ENCODE data around the gene MLEC.
A peak's percentile ranks its signal among the peaks of the same experiment; 100 is the strongest.
"Not testable (repeated sequence)": the region's sequence is repeated elsewhere in the genome, so short reads cannot be mapped to it uniquely, and the experiment has no call there.

MLEC gene

DNA sequence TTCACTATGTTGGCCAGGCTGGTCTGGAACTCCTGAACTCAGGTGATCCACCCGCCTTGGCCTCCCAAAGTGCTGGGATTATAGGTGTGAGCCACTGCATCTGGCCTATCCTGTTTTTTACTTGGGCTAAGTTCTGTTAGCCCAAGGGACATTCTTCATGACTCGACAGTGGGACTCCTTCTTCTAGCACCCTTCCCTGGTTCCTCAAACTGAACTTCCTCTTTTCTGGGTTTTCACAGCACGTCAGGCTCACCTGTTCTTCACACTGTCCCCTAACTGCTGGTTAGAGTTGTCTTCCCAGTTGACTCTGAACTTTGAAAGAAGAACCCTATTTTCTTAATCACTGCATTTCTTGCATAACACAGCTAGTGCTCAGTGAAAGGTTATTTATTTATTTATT lies 24.1 kb upstream of the MLEC start:
- no peak for DNase-seq (ENCODE audit: low spot score)

DNA sequence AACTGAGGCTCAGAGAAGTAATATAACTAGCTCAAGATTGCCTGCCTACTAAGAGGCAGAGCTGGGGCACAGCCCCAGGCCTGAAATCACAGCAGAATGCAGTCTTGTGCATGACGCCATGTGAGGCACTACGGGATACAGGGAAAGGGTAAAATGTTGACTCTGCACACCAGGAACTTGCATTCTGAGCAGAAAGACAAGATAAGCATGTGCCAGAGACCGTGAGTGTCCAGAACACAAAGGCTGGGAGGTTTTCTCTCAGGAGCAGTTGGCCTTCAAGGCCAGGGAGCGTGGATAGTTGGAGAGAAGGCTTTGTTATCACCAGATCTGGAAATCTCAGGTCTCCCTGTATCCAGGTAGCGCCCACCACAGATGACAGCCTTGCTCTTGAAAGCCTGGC lies 23.2 kb upstream of the MLEC start:
- no peak for DNase-seq (ENCODE audit: low spot score)

- DNase-seq (ENCODE audit: low spot score) = no peak
These were observed 20.2 kb upstream of the MLEC start for GRCh38 chr12:120666571-120667390.

DNA sequence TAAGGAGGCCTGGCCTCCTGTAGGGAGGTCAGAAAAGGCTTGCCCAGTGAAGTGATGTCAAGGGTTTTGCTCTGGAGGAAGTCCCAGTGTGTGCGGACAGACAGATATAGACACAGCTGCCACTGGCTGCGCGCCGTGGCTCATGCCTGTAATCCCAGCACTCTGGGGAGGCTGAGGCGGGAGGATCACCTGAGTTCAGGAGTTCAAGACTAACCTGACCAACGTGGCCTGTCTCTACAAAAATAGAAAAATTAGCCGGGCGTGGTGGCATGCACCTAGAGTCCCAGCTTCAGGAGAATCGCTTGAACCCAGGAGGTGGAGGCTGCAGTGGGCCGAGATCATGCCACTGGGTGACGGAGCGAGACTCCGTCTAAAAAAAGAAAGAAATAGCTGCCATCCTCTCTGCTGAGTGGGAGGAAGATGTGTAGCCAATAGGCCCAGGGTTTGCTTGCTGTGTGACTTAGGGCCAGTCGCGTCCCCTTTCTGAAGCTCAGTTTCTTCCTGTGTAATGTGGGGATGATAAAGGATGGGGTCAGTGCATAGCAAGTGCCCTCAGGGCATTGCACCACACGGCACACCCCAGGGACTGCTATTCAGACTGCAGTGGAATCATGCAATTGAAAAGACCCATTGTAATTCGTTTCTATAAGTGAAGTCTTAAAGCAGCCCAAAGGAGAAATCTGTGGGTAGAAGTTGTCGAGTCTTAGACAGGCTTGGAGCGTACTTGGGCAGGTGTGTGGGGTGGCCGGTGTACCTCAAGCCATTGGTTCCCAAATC lies 18.7 kb upstream of the MLEC start:
- no peak for DNase-seq (ENCODE audit: low spot score)

DNA sequence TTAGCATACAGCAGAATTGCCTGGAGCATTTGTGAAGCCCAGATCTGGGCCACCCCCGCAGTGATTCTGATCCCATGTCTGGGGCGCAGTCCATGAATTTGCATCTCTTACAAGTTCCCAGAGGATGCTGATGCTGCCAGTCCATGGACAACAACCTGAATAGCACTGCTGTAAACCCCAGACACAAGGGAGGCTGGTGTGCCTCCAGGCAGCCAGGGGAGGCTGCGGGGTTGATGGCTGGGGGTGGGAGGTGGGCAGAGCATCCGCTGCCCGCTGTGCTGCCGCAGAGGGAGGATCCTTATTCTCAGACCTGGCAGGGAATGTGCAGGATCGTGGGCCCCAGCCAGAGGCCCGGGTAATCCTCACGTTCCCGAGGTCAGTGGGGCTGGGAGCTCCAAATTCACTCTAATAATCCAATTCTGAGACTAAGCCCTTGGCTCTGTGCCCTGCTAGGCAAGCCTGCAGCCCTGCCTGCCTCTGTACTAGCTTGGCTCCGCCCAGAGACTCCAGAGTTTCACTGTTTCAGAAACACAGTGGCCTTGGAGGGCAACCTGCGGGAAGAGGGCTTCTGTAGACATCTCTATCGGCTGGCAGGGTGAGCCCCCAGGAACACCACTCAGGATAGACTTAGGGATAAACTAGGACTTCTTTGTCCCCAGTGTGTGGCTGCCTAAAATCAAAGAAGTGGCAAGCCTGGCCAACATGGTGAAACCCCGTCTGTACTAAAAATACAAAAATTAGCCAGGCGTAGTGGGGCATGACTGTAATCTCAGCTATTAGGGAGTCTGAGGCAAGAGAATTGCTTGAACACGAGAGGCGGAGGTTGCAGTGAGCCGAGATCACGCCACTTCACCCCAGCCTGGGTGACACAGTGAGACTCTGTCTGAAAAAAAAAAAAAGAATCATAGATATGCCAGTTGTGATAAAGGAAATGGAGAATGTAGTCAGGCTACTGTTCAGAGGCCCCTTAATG lies 17.8 kb upstream of the MLEC start:
- peak; percentile 71 for DNase-seq (ENCODE audit: low spot score)

GRCh38 chr12:120670237-120670636 lies 16.7 kb upstream of the MLEC start:
- DNase-seq (ENCODE audit: low spot score) = not testable (repeated sequence)

DNA sequence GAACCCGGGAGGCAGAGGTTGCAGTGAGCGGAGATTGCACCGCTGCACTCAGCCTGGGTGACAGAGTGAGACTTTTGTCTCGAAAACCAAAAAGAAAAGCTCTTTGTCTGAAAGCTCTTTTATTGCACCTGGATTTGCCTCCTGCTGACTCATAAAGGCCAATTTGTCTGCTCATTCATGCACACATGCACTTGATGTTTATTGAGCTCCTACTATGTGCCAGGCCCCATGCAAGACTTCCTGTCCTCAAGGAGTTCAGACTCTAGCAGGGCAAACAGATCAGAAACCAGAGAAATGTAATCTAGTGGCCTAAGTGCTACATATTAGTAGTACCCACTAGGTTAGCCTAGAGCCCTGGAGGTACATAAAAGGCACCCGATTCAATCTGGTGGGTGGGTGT lies 16.3 kb upstream of the MLEC start:
- DNase-seq (ENCODE audit: low spot score) = no peak

DNA sequence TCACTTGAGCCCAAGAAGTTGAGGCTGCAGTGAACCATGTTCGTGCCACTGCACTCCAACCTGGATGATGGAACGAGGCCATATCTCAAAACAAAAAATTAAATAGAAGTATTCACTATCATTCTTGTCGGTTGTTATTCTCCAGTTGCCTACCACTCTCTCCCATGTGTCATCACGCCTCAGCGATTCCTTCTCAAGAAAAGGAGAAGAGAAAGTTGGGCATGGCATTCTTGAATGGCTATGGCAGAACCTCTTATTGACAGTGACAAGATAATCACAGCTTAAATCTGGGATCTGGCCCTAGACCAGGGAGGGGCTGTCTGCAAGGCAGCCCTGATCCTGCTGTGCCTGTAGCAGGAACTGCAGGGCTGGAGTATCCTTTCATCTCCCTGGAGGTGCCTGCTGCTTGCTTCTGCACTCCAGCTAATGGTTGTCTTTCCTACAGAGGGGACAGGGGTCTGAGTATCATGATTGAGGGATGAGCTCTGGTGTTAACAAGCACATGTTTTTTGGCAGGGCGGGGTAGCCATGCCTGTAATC lies 12.8 kb upstream of the MLEC start:
- no peak for DNase-seq (ENCODE audit: low spot score)

DNA sequence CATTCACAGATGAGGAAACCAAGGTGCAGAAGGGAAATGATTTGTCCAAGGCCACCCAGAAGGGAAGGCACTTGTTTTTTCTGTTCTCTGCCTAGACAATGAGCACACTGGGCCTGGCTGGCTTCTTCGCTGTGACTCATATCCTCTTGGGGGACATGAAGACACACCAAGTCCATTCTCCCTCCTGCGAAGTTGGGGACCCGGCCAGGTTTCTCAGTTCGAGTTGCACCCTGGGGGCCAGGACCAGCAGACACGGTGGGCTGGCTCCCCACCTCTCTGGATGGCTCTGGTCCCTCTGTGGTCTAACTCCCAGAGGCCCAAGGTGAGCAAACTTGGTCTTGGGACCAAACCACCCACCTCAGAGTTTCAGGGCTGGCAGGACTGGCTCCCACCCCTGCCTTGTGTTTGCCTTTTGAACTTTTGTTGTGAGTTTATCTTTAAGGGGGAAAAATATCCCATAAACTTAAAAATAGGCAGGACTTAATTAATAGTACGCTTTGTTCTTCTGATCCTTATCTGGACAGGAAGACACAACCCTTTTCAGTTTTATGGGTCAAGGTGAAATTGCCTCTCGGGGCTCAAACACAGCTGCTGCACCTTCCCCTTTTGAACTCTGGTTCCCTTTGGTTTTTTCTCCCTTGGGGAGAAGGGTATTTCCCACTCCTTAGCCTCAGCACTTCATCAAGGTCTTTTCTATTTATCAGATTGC lies 9.0 kb upstream of the MLEC start:
- no peak for DNase-seq (ENCODE audit: low spot score)

GRCh38 chr12:120678572-120678971 lies 8.4 kb upstream of the MLEC start:
- DNase-seq (ENCODE audit: low spot score) = no peak

- no peak for DNase-seq (ENCODE audit: low spot score)
These were observed 6.7 kb upstream of the MLEC start for GRCh38 chr12:120680165-120680738.

GRCh38 chr12:120684523-120684932 lies 2.4 kb upstream of the MLEC start:
- DNase-seq (ENCODE audit: low spot score) = no peak

DNA sequence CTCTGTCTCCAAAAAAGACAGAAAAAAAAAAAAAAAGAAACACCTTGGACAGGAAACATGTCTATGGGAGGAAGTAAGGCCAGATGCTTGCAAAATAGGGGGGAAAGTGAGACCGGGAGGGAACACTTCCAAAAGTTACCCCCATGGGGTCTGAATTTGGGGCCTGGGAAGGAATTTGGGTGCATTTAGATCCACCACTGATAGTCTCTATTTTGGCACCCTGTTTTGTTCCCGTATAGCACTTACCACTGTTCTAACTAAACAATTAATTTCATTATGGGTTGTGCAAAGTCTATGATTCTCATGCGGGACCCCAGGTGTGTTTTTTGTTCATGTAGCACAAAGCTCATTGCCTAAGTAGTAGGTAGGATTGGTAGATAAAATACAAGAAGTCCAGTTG lies 1.4 kb upstream of the MLEC start:
- DNase-seq (ENCODE audit: low spot score) = no peak

DNA sequence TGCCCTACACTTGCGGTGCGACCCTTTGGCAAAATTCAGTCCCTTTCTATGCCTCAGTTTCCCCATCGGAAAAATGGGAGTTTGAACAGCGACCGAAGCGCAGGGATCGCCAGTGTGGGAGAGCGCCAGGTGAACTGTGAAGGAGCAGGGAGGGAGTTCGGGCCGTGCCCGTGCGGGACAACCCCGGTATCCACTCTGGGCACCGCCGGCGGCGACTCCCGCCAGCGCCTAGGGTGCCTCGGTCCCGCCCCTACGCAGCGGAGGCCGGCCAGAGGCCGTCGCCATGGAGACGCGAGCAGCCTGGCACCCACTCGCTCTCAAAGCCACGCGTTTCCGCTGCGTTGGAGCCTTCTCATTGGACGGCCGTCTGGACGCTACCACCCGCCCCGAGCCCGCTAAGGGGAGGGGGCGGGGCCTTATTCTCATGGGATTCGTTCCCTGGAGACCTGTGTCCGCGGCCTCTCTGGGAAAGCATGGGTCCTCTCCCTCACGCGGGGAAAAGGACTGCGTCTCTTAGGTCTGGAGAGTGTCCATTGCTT lies 729 bp upstream of the MLEC start:
- DNase-seq (ENCODE audit: low spot score) = peak; percentile 95

- DNase-seq (ENCODE audit: low spot score) = no peak
These were observed 785 bp downstream of the MLEC start for GRCh38 chr12:120687578-120688289.

DNA sequence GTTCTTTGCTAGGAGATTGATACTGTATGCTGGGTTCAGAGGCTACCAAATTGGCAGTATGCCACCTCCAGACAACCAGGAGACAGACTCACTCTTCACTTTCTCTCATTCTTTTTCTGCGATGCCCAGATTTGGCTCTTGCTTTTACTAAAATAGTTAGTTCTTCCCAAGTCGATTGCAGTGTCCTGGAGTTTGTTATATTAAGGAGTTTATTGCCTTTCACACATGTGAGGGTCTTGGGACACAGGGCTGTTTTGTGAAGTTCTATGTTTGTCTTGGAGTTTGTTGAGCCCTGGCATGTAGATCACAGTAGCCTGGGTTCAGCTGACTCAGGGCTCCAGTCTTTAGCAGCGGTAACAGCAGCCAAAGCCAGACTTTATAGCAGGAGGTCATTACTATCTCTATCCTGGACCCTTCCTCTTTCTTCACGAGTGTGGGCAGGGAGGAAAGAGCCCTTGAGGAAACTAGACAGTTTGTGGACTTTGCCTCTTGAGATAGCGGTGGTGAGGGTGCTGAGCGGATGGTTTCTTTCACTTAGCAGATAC lies 1.6 kb downstream of the MLEC start:
- DNase-seq (ENCODE audit: low spot score) = no peak

- no peak for DNase-seq (ENCODE audit: low spot score)
These were observed 2.6 kb downstream of the MLEC start for GRCh38 chr12:120689397-120690082.

DNA sequence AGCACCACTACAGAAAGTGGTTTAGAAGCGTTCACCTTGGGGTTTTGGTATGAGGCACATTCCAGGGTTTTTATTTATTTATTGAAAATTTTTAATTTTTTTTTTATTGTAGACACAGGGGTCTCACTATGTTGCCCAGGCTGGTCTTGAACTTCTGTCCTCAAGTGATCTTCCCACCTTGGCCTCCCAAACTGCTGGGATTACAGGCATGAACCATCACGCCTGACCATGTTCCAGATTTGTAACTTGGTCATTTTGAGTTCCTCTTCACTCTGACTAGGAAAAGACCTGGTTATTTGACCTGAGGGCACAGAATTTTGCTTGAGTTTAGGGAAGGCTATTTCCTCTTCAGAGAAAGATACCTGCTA lies 3.1 kb downstream of the MLEC start:
- DNase-seq (ENCODE audit: low spot score) = no peak

DNA sequence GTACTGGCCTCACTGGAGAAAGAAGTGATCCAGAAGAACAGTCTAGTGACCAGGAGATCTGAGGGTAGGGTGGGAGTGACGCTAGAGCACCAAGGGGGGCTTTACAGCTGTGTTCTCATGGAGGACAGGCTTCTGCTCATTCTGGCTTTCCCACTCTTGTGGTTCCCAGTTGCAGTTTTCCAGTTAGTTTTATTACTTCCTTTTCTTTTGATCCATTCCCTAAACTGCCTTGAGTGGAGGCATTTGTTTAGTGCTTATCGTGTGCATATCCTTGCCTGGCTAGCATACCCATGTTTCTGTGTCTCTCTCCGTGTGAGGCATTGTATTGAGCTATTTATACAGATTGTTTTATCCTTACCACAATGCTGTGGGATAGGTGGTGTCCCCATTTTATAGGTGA lies 4.0 kb downstream of the MLEC start:
- no peak for DNase-seq (ENCODE audit: low spot score)

Data from hepatic stellate cell (primary cell).